HG02884 (cell line): ENCODE data around the gene CERK.

Source experiments
- ATAC-seq: cut with Tn5 transposase; IDR thresholded peaks from one replicate; pipeline ENCODE4 v1.9.1; 2021; ENCODE audit warnings: mild to moderate bottlenecking, moderate library complexity; ENCODE audit not compliant: unreplicated experiment

CERK gene

DNA sequence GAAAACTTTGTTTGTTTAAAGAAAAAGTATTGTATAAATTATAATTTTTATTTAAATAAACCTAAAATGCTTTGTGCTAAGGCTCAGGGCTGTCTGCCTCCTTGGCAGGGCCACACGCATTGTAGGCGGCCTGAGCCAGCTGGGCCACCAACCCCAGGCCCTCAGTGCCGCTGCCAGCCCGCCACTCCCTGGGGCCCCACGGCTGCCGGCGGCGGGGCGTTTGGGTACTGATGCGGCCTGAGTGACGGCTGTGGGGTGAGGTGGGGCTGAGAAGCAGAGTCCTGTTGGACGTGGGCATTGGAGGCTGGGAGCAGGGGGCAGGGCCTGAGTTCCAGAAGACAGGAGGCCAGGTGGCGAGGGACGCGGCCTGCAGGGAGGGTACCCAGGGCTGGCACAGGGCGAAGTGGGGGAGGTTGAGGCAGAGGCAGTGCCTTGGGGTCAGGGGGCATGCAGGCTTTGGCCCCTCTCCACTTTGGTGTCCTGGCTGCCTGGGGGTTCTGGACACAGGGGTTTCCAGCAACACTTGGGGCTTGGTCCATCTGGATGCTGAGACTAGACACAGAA, 58.3 kb downstream of the CERK start:
- no peak for ATAC-seq

DNA sequence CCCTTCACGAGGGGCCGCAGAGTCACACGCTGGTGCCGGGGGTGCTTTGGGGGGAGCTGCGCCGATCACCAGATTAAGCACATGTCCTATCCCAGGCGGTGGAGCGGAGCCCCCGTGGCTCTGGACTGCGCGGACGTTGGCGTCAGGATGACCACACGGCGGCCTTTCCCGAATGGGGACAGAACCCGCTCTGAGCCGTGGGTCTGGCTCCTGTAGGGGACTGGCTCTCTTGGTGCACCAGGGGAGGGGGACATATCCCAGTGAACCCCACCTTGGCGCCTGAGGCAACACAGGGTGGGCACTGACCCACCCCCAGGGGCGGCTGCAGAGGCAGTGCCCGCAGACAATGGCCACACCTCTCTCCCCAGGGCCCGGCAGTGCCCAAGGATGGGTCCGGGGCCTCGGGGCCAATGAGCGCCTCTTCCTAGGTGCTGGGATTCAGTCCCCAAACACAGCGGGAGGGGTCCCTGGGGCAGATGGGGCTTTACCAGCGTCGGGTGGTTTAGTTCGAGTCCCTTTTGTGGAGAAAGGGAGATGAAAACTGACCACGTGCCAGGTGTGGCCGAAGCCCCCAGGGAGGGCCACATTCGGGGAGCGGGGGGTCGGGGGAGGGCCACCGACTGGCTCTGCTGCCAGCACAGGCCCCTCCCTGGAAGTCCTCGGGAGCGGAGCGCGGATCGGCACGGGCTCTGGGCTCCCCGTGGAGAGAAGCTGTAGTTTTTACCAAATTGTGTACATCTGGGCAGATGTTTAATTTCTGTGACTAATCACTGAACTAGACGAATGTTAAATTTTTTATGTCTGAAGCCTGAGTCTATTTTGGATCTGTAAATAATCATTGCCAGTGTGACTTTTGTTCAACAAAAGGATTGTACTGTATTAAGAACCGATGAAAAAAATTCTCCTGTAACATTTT, 59.0 kb downstream of the CERK start:
- no peak for ATAC-seq

DNA sequence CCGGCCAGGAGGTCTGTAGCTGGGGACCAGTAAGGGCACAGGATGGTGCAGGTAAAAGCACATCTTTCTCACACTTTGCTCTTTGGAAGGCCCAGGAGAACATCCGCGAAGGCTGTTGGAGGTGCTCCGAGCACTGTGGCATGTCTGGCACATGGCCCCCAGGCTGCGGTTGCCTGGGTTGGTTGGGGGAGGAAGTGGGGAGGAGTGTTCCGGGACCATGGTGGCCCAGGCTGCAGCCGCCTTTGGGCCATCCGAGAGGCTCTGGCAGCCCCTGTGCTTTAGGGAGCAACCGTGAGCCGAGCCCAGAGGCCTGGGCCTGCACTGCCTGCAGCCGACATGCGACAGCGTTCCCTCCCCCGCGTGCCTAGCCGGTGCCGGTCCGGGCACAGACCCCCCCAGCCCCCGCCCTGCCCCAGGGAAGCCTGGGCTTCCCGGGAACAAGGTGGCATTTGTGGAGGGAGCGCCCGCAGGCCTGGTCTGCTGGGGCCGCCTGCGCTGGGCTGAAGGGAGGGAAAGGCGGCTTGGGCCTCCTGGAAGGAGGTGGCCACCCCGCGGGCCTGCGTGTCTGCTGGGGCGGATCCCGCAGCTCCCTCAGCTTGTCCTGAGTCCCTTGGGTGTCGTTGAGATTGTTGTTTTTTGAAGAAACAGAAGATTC, 59.9 kb downstream of the CERK start:
- no peak for ATAC-seq

DNA sequence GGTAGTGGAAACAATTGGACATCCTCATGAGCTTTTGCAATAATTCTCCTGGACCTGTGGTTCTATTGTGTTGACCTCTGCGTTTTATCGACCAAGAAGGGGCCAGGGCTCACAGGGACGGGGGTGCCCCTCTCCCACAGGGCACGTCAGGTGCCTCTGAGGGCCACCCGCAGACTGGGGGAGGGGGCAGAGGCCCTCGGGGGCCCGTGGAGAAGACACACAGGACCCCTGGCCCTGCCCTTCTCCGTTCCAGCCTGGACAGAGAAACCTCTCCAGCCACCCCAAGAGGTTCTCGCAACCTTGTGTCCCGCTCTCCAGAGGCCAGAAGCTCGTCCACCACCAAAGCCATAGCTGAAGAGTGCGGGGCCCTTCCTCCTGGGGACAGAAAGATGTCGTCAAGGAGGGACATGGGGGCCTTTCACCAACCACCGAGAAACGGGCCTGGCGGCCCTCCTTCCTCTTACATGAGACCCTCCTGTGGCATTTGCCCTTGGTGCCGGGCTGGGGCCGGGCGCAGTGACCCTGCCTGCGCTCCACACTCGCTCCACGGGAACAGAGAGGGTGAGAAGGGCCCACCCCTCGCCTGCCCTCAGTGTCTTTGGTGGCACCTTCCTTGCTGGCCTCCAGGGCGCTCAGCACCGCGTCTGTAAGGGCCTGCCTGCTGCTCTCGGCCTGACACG, 60.6 kb downstream of the CERK start:
- no peak for ATAC-seq

DNA sequence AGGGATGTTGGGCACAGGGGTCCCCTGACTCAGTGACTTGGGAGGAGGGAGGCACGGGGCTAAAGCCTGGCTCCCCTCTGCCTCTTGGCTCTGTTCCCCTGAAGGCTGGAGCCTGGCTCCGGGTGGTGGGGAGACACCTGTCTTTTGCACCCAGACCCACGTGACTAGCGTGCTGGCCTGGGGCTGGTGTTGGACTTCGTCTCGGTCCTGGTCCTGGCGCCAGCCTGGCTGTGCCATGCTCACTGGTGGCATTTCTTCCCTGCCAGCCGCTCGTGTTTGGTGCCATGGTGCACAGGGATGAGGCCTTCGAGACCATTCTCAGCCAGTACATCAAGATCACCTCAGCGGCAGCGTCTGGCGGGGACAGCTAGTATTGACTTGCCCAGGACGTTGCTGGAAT, 61.2 kb downstream of the CERK start:
- ATAC-seq, result no peak

DNA sequence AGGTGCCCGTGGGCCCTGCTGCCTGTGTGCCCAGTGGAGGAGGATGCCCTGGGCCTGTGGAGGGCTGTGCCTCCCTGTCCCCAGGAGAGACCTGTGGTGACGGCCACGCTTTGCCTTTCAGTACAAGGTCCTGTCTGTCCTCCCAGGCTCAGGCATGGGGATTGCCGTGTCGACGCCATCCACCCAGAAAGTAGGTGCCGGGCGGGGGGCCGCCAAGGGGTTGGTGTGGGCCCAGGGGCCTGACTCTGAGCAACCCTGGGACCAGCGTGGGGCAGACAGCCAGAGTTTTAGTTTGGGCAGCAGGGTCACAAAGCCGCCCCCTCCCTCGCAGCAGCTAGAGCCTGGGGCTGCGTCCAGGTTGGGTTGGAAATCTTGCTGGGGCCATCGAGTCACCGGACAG, 61.6 kb downstream of the CERK start:
- ATAC-seq, result no peak

DNA sequence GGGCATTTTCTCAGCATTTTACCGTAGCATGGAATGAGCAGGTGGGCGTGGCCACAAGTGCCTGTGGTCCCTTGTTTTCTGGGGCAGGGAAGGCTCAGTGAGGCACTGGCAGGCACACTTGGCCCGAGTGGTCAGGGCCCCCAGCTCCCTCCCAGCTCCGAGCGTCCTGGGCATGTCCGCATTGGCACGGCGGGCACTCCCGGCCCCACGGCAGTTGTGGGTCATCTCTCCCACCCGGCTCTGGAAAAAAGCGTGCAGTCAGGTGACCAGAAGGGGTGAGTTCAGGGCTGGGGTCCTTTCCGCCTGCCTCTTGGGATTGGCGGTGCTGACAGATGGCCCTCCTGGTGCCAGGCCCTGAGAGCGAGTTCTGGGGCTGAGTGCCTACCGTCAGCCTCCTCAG, 62.1 kb downstream of the CERK start:
- ATAC-seq, result no peak

DNA sequence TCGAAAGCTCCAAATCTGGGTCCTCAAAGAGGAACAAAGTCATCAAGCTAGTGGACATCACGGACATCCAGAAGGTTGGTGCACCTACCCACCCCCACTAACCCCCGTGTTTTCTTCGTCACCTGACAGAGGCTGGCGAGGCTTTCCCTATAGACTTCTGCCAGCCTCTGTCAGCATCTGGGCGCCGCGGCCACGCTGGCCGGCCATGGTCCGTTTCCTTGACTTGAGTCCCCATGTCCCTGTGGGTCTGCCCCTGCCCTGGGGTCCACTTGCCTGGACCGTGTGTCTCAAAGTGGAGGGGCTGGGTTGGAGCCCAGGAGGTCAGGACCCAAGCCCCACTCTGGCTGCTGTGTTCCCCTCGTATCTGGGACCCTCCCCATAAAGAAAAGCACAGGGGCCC, 62.6 kb downstream of the CERK start:
- ATAC-seq, result no peak

DNA sequence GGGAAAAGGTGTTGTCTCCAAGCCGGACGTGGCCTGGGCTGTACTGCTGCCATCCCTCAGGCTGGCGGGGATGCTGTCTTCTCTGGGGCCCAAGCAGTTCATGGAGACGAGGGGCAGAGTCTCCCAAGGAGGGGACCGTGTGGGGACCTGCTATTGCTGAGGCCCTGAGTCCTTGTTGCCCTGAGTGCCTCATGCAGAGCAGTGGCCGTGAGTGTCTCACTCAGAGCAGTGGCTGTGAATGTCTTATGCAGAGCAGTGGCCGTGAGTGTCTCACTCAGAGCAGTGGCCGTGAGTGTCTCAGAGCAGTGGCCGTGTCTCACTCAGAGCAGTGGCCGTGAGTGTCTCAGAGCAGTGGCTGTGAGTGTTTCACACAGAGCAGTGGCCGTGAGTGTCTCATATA, 63.1 kb downstream of the CERK start:
- ATAC-seq, result no peak

DNA sequence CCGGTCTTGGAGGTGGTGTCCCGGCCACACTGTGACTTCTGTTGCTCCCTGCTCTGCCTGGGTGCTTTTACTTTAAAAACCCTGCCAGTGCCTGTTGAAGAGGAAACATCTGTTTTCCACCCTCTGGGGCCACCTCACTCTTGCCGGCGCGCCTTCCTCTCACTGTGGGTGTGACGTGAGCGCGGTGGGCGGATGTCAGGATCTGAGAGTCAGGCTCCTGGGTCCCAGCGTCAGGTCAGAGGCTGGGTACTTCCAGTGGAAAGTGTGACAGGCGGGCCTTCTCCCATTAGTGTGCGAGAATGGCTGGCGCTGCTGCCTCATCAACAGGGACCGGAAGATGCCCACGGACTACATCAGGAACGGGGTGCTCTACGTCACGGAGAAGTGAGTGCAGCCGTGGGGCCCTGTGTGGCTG, 63.7 kb downstream of the CERK start:
- no peak for ATAC-seq

DNA sequence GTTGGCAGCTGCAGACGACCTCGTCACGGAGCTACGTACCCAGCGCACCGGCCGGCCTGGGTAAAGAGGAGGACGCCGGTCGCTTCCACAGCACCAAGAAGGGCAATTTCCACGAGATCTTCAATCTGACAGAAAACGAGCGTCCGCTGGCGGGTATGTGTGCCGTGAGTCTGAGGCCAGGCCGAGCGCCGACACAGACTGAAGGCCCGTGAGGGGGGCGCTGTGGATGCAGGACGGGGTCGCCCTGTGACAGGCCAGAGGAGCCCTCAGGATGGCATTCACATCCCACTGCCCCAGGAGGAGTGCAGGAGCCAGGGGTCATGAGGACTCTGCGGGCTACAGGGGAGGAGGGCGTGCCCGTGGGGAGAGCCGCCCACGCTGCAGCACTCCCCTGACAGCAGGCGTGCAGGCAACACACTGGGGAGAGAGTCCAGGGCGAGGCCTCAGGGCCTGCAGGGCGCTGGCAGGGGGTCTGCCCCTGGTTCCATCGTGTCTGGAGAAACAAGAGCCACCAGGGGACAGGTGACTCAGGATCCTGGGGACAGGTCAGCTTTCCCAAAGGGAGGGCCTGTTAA, 64.3 kb downstream of the CERK start:
- no peak for ATAC-seq

DNA sequence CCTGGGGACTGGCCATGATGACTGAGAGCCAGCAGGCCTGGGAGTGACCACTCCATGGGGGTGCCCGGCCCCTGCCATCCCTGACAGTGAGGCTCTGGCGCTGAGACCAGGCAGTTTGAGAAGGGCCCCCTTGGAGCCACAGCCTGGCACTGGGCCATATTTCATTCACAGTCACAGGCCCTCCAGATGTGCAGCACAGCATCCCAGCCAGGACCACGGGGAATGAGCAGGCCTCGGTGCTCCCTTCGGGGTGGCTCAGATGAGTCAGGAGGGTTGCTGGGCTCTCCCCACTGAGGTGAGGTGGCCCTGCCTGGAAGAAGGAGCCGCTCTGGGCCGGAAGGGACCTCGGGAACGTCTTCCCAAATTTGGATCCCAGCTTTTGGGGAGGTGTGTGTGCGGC, 64.8 kb downstream of the CERK start:
- ATAC-seq, result no peak

DNA sequence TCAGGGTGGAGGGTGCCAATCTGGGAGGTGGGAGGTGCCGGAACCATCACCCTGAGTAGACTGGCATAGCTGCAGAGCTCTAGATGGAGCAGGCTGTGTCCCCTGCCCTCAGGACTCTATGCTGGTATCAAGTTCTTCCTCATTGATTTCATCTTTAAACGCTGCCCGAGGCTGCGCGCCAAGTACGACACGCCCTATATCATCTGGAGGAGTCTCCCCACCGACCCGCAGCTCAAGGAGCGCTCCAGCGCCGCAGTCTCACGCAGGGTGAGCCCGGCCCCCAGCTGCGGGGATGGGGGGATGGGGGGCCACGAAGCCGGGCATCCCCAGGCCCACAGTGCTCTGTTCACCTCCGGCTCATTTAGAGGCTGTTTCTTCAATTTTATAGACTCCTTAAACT, 65.3 kb downstream of the CERK start:
- no peak for ATAC-seq

DNA sequence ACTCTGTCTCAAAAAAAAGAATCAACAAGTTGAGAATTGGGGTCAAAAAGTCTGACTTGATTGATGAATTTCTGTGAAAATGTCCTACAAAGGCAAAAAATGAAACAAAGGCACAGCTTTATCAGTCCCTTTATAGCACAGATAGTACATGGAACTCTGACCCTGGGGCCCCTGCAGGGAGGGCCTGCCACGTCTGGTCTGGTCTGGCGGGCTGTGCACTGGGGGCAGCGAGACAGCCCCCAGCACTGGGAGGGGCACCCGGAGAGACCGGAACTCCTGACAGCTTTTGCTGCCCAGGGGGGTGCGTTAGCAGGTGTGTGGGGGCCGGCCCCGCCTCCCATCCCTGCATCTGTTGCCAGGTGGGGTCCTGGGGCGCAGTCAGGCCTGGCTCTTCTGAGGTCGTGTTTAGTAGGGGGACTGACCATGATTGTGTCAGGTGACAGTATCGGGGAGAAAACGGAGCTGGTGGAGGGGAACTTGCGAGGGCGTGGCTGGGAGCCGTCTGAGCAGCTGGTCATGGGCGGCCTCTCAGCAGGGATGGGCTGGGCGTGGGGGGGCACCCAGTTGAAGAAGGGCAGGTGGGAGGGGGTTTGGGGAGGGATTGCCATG, 66.1 kb downstream of the CERK start:
- no peak for ATAC-seq

DNA sequence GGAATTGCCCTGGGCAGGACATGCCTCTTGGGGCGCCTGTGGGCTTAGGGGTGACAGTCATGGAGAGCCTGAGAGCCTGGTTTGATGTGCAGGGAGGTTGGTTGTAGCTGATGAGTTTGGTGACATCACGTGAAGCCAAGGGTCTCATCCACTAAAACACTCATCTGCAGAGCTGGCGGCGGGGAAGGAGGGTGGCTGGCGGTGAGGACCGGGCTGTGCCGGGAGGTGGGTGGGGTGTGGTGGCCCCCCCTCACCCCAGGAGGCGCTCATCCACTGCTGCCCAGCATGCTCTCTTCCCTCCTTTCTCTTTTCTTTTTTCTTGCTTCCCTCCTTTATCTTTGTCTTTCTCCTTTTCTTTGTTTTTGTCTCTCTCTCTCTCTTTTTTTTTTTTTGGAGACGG, 68.9 kb downstream of the CERK start:
- no peak for ATAC-seq

DNA sequence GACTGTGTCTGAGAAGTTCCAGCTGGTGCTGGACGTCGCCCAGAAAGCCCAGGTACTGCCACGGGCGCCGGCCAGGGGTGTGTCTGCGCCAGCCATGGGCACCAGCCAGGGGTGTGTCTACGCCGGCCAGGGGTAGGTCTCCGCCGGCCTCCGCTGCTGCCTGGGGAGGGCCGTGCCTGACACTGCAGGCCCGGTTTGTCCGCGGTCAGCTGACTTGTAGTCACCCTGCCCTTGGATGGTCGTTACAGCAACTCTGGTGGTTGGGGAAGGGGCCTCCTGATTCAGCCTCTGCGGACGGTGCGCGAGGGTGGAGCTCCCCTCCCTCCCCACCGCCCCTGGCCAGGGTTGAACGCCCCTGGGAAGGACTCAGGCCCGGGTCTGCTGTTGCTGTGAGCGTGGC, 69.9 kb downstream of the CERK start:
- no peak for ATAC-seq

DNA sequence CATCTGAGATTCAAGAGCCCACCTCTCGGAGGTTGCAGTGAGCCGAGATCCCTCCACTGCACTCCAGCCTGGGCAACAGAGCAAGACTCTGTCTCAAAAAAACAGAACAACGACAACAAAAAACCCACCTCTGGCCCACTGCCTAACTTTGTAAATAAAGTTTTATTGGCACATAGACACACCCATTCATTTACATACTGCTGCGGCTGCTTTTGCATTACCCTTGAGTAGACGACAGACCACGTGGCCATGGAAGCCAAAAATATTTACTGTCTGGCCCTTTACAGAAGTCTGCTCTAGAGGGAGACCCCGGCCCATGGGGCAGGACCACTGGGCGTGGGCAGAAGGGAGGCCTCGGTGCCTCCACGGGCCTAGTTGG, 70.8 kb downstream of the CERK start:
- no peak for ATAC-seq

DNA sequence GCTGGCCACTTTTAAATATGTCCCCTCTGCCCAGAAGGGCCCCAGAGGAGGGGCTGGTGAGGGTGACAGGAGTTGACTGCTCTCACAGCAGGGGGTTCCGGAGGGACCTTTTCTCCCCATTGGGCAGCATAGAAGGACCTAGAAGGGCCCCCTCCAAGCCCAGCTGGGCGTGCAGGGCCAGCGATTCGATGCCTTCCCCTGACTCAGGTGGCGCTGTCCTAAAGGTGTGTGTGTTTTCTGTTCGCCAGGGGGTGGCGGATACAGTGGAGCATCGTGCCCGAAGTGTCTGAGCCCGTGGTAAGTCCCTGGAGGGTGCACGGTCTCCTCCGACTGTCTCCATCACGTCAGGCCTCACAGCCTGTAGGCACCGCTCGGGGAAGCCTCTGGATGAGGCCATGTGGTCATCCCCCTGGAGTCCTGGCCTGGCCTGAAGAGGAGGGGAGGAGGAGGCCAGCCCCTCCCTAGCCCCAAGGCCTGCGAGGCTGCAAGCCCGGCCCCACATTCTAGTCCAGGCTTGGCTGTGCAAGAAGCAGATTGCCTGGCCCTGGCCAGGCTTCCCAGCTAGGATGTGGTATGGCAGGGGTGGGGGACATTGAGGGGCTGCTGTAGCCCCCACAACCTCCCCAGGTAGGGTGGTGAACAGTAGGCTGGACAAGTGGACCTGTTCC, 71.3 kb downstream of the CERK start:
- no peak for ATAC-seq

DNA sequence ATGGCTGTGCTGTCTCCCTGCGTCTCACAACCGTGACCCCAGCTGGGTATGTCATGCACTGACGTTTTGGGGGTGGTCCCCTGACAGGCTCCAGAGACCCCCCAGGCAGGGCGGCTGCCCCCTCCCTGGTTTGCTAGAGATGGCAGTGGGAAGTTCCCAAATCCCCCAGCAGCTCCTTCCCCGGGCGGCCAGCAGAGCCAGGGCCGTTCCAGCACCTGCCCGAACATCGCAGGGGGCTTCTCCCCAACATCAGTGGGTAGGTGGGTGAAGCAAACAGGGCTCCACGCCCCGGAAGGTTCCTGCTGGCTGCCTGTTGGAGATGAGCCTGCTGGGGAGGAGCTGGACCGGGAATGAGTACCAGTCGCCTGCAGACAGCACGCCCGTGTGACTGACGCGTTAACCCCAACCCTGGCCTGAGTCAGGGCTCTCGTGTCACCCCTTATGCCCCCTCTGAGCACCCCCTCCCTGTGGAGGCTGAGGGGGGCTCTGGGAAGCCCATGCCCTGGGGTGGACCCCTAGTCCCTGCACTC, 72.2 kb downstream of the CERK start:
- no peak for ATAC-seq

DNA sequence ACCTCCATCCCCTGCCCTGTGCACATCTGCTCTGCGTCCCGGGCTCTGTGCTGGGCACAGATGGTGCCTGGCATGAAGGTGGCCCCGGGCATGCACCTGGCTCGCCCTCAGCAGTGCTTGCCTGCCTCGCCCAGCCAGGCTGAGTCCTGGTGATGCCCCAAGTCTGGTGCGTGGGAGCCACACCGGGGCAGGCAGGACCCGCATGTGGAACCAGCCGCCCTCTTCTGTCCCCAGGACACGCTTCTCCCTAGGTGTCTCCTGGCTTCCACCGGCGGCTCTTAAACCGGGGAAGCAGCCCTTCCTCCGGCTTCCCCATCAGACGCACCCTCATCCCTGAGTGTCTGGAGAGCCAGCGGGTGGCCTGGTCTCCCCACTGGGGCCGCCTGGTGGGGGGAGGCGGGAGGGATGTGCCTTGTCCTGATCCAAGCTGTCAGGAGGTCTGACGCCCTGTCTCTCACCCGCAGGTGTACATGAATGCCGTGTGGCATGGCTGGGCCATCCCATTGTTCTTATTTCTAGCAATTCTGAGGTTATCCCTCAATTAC, 72.8 kb downstream of the CERK start:
- no peak for ATAC-seq
